Right forelimb (tissue), 1 donor: ENCODE results near the gene MRPL23.
A peak's percentile ranks its signal among the peaks of the same experiment; 100 is the strongest.
"Not testable (repeated sequence)": the region's sequence is repeated elsewhere in the genome, so short reads cannot be mapped to it uniquely, and the experiment has no call there.

Source experiments
- DNase-seq: peaks from one replicate; pipeline ENCODE4 v3.0.0-alpha.2; 2018

Gene MRPL23

GRCh38 chr11:1934335-1935155, 12.6 kb upstream of the MRPL23 start:
- no peak for DNase-seq

GRCh38 chr11:1935156-1936071, 11.7 kb upstream of the MRPL23 start:
- no peak for DNase-seq

- DNase-seq, result no peak
Observed at GRCh38 chr11:1936072-1936780, 10.9 kb upstream of the MRPL23 start.

- DNase-seq, result no peak
Observed at GRCh38 chr11:1936781-1937615, 10.1 kb upstream of the MRPL23 start.

GRCh38 chr11:1937616-1938342, 9.4 kb upstream of the MRPL23 start:
- no peak for DNase-seq

GRCh38 chr11:1938343-1939005, 8.7 kb upstream of the MRPL23 start:
- DNase-seq, result no peak

GRCh38 chr11:1939006-1939625, 8.0 kb upstream of the MRPL23 start:
- DNase-seq, result peak; percentile 90

GRCh38 chr11:1939788-1940187, 7.3 kb upstream of the MRPL23 start:
- DNase-seq, result not testable (repeated sequence)

- DNase-seq, result no peak
Observed at GRCh38 chr11:1942558-1943260, 4.4 kb upstream of the MRPL23 start.

GRCh38 chr11:1943576-1943975, 3.6 kb upstream of the MRPL23 start:
- DNase-seq, result no peak

- no peak for DNase-seq
Observed at GRCh38 chr11:1943977-1944376, 3.2 kb upstream of the MRPL23 start.

GRCh38 chr11:1947592-1948237, 583 bp downstream of the MRPL23 start:
- DNase-seq, result no peak

GRCh38 chr11:1948389-1948788, 1.3 kb downstream of the MRPL23 start:
- no peak for DNase-seq

- DNase-seq, result no peak
Observed at GRCh38 chr11:1949302-1949701, 2.2 kb downstream of the MRPL23 start.

- DNase-seq, result no peak
Observed at GRCh38 chr11:1949922-1950321, 2.8 kb downstream of the MRPL23 start.

GRCh38 chr11:1952806-1953482, 5.8 kb downstream of the MRPL23 start:
- DNase-seq, result no peak

- DNase-seq, result no peak
Observed at GRCh38 chr11:1953489-1954266, 6.5 kb downstream of the MRPL23 start.

GRCh38 chr11:1958367-1958766, 11.2 kb downstream of the MRPL23 start:
- DNase-seq, result no peak
